ENCODE results near the gene PPP2R1B.
A peak's percentile ranks its signal among the peaks of the same experiment; 100 is the strongest.

PPP2R1B gene

DNA sequence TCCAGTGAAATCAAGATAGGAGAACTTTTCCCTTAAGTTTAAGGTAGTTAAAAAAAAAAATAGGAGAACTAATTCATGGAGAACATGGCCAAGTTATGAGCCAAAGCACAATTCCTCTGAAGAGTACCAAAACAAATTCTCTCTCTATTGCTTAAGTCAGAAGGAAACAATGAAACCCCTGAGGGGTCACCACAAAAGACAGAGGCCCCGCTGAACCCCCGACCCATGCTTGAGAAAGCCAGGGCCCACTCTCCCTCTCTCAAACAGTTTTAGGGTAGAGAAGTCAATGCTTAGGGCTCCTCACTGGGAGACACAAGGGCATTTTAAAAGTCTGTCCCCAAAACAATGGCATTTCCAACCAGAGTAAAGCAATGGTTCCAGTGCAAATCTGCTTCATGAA lies 26.9 kb downstream of the PPP2R1B start:
- TF ChIP-seq, protein P1, sequence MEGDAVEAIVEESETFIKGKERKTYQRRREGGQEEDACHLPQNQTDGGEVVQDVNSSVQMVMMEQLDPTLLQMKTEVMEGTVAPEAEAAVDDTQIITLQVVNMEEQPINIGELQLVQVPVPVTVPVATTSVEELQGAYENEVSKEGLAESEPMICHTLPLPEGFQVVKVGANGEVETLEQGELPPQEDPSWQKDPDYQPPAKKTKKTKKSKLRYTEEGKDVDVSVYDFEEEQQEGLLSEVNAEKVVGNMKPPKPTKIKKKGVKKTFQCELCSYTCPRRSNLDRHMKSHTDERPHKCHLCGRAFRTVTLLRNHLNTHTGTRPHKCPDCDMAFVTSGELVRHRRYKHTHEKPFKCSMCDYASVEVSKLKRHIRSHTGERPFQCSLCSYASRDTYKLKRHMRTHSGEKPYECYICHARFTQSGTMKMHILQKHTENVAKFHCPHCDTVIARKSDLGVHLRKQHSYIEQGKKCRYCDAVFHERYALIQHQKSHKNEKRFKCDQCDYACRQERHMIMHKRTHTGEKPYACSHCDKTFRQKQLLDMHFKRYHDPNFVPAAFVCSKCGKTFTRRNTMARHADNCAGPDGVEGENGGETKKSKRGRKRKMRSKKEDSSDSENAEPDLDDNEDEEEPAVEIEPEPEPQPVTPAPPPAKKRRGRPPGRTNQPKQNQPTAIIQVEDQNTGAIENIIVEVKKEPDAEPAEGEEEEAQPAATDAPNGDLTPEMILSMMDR (IDR thresholded peaks at IDR 0.05; ENCODE audit: low read depth, low read length), result no peak

DNA sequence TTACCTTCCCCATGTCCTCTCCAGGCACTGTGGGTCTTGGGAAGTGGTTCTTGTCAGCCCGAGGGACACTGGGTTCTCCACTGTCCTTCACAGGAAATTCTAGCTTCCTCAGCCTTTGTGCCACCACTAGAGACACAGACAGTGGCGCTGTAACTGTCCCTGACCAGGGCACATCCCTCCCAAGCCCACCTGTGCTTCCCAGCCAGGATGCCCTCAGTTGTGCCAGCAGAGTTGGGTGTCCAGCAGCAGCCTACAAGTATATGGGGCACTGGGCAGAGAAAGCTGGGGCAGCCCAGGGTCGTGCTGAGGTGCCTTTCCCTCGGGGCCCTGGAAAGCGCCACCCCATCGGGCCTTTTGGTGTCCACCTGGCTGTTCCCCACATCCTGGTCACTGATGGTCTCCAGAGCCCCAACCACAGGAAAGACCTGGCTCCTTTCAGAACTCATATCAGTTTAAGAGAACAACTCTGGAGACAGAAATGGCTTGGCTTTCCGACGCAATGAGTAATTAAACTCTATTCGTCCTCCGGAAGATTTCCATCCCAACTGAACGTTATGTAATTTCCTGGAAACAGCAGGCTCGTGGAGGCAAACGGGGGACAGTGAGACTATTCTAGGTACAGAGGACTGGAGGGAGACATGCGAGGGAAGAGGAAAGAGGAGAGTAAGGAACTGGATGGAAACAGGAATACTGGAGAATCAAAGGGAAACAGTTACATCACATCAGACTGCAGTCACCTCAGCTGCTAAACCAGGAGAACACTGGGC lies 28.6 kb downstream of the PPP2R1B start:
- TF ChIP-seq, protein P1 (IDR thresholded peaks at IDR 0.05; ENCODE audit: low read depth, low read length), result no peak
- DNase-seq (ENCODE audit: low read depth in 2 of 2), result peak; percentile 65 to 71
- H3K4me3 ChIP-seq (replicated peaks in 1 of 2; ENCODE audit: low read depth in 2 of 2, low read length in 2 of 2), result no peak overlapping the region

More for the DNA sequence above, 26.9 kb downstream of the PPP2R1B start:
- DNase-seq (ENCODE audit: low read depth in 2 of 2), result no peak
- H3K4me3 ChIP-seq (replicated peaks in 1 of 2; ENCODE audit: low read depth in 2 of 2, low read length in 2 of 2), result no peak overlapping the region

DNA sequence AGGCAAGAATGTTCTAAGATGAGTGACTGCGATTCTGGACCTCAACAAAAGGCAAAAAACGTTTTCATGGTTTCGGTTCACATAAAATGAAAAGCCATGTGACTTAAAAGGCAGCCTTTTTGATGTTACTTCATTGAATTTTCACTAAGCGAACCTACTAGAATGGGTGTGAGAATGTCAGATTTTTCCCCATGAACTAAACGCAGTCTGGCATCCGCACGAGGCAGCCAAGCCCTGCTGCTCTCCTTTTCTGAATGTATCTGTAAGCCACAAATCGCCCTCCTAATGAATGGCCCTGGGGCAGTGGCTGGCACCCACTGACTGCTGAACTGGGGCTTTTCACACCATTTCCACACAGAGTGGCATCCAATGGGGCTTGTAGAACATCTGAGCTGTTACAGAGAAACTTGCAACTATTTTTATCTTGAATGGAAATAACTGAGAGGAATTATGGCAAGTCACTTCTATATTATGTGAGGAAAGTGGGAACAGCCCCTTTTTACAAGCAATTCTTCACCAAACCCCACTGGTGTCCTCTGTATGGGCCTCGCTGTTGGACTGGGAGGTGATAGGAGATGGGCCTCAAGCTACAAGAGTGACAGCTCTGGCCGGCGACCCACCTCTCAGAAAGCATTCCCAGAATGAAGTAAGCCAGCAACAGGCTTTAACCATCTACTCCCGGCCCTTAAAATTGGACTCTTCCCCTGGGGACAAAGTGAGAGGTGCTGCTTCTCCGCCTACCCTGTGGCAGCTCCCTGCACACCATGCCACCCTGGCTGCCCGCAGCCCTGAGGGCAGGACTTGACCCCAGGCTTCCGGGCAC lies 29.4 kb downstream of the PPP2R1B start:
- TF ChIP-seq, protein P1 (IDR thresholded peaks at IDR 0.05; ENCODE audit: low read depth, low read length), result no peak
- DNase-seq (ENCODE audit: low read depth in 2 of 2), result no peak
- no peak overlapping the region for H3K4me3 ChIP-seq (replicated peaks in 1 of 2; ENCODE audit: low read depth in 2 of 2, low read length in 2 of 2)

DNA sequence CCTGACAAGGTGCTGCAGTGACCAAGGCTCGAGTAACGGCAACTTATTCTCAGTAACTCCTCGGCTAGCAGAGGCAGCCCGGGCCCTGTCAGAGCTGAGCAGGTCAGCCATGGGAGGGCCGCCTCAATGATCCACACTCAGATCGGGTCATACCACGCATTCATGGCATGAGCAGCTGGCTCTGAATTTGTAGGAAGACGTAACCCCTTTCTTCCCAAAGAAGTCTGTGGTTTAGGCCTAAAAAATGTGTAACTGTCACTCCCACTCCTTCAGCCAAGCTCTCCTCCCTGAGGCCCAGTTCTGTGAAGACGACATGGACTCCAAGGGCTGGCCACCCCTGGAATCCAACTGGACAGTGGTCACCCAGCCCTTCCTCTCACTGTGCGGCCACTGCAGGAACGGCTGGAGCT lies 30.0 kb downstream of the PPP2R1B start:
- peak; percentile 76 for DNase-seq (ENCODE audit: low read depth in 2 of 2)
- H3K4me3 ChIP-seq (replicated peaks in 1 of 2; ENCODE audit: low read depth in 2 of 2, low read length in 2 of 2), result no peak overlapping the region

GRCh38 chr11:111735262-111736116 lies 30.7 kb downstream of the PPP2R1B start:
- peak overlapping the region; percentile 26 to 50 for H3K4me3 ChIP-seq (replicated peaks in 1 of 2; ENCODE audit: low read depth in 2 of 2, low read length in 2 of 2)
- peak; percentile 99 for DNase-seq (ENCODE audit: low read depth in 2 of 2)
- TF ChIP-seq, protein P1 (IDR thresholded peaks at IDR 0.05; ENCODE audit: low read depth, low read length), result no peak

More for the DNA sequence above, 30.0 kb downstream of the PPP2R1B start:
- TF ChIP-seq, protein P1 (IDR thresholded peaks at IDR 0.05; ENCODE audit: low read depth, low read length), result no peak

GRCh38 chr11:111734954-111735261 lies 31.3 kb downstream of the PPP2R1B start:
- no peak for DNase-seq (ENCODE audit: low read depth in 2 of 2)
- TF ChIP-seq, protein P1 (IDR thresholded peaks at IDR 0.05; ENCODE audit: low read depth, low read length), result no peak
- no peak overlapping the region for H3K4me3 ChIP-seq (replicated peaks in 1 of 2; ENCODE audit: low read depth in 2 of 2, low read length in 2 of 2)

Data from cardiac fibroblast (primary cell).